ENCODE measurements around the gene SAT1. TPM values are rescaled to one million over a fixed set of nuclear protein-coding genes. Genes with fewer than 3 reads are reported as not detected.
A peak's percentile ranks its signal among the peaks of the same experiment; 100 is the strongest.

The SAT1 gene
- total RNA-seq, 1 donor from 2014 or later: 224 TPM

GRCh38 chrX:23803931-23804381 is 21.0 kb downstream of the SAT1 start:
- Histone ChIP-seq H3K4me2 (ENCODE audit: low read length) (peak overlapping the region; percentile 62), H3K79me2 (ENCODE audit: insufficient read depth, low read length) (no peaks in the 10 kb centered on the region), H3K27me3 (ENCODE audit: insufficient read depth, low read length) (no peaks in the 10 kb centered on the region), H3K27ac (ENCODE audit: low read depth, low read length) (peak overlapping the region; percentile 78), H3K36me3 (ENCODE audit: insufficient read depth, low read length) (no peaks in the 10 kb centered on the region), H3K9ac (ENCODE audit: low read length) (peak overlapping the region; percentile 72), H3K4me3 (ENCODE audit: insufficient read depth, low read depth, low read length) (no peak overlapping the region), H3K9me3 (ENCODE audit: insufficient read depth, low read depth, low read length) (no peaks in the 10 kb centered on the region), H2AFZ (ENCODE audit: low read depth, low read length) (no peak overlapping the region), H3K4me1 (ENCODE audit: insufficient read depth, low read length) (peaks cover 13% of the 10 kb centered on the region), H4K20me1 (ENCODE audit: insufficient read depth, low read length) (no peaks in the 10 kb centered on the region)
- peak; percentile 71 for FAIRE-seq
- no peaks in the 10 kb centered on the region for H3K27me3 Mint-ChIP-seq (ENCODE audit: low read depth, unreplicated experiment)
- DNase-seq (ENCODE audit: low read depth): peak; percentile 73
- no peaks in the 10 kb centered on the region for H3K36me3 Mint-ChIP-seq (ENCODE audit: low read depth, unreplicated experiment)
- H3K27ac Mint-ChIP-seq (ENCODE audit: unreplicated experiment): peak overlapping the region; percentile 87
- no peaks in the 10 kb centered on the region for H3K9me3 Mint-ChIP-seq (ENCODE audit: unreplicated experiment)
- H3K4me3 Mint-ChIP-seq (ENCODE audit: unreplicated experiment): peak overlapping the region; percentile 34
- TF ChIP-seq, protein P1, sequence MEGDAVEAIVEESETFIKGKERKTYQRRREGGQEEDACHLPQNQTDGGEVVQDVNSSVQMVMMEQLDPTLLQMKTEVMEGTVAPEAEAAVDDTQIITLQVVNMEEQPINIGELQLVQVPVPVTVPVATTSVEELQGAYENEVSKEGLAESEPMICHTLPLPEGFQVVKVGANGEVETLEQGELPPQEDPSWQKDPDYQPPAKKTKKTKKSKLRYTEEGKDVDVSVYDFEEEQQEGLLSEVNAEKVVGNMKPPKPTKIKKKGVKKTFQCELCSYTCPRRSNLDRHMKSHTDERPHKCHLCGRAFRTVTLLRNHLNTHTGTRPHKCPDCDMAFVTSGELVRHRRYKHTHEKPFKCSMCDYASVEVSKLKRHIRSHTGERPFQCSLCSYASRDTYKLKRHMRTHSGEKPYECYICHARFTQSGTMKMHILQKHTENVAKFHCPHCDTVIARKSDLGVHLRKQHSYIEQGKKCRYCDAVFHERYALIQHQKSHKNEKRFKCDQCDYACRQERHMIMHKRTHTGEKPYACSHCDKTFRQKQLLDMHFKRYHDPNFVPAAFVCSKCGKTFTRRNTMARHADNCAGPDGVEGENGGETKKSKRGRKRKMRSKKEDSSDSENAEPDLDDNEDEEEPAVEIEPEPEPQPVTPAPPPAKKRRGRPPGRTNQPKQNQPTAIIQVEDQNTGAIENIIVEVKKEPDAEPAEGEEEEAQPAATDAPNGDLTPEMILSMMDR (IDR thresholded peaks at IDR 0.05; ENCODE audit: insufficient read depth, low read depth, low read length): no peak
- no peak for TF ChIP-seq EZH2 (IDR thresholded peaks at IDR 0.05; ENCODE audit: insufficient read depth, low read length)
- peaks cover 20% of the 10 kb centered on the region for H3K4me1 Mint-ChIP-seq (ENCODE audit: low read depth, unreplicated experiment)

GRCh38 chrX:23804578-23804977 is 21.6 kb downstream of the SAT1 start:
- Mint-ChIP-seq H3K4me1 (ENCODE audit: low read depth, unreplicated experiment) (peaks cover 18% of the 10 kb centered on the region), H3K36me3 (ENCODE audit: low read depth, unreplicated experiment) (no peaks in the 10 kb centered on the region), H3K27me3 (ENCODE audit: low read depth, unreplicated experiment) (no peaks in the 10 kb centered on the region), H3K4me3 (ENCODE audit: unreplicated experiment) (no peak overlapping the region), H3K27ac (ENCODE audit: unreplicated experiment) (peak overlapping the region; percentile 87), H3K9me3 (ENCODE audit: unreplicated experiment) (no peaks in the 10 kb centered on the region)
- peak overlapping the region; percentile 78 for H3K27ac ChIP-seq (ENCODE audit: low read depth, low read length)
- FAIRE-seq (no peak), DNase-seq (ENCODE audit: low read depth) (no peak)
- H3K4me2 ChIP-seq (ENCODE audit: low read length): peak overlapping the region; percentile 62
- H3K9ac ChIP-seq (ENCODE audit: low read length): peak overlapping the region; percentile 72
- no peaks in the 10 kb centered on the region for H4K20me1 ChIP-seq (ENCODE audit: insufficient read depth, low read length)
- no peak overlapping the region for H2AFZ ChIP-seq (ENCODE audit: low read depth, low read length)
- H3K27me3 ChIP-seq (ENCODE audit: insufficient read depth, low read length): no peaks in the 10 kb centered on the region
- H3K4me3 ChIP-seq (ENCODE audit: insufficient read depth, low read depth, low read length): no peak overlapping the region
- peaks cover 13% of the 10 kb centered on the region for H3K4me1 ChIP-seq (ENCODE audit: insufficient read depth, low read length)
- no peaks in the 10 kb centered on the region for H3K36me3 ChIP-seq (ENCODE audit: insufficient read depth, low read length)
- no peaks in the 10 kb centered on the region for H3K9me3 ChIP-seq (ENCODE audit: insufficient read depth, low read depth, low read length)
- TF ChIP-seq, protein P1 (IDR thresholded peaks at IDR 0.05; ENCODE audit: insufficient read depth, low read depth, low read length): no peak
- no peak for TF ChIP-seq EZH2 (IDR thresholded peaks at IDR 0.05; ENCODE audit: insufficient read depth, low read length)
- no peaks in the 10 kb centered on the region for H3K79me2 ChIP-seq (ENCODE audit: insufficient read depth, low read length)

- Mint-ChIP-seq H3K27ac (ENCODE audit: unreplicated experiment) (no peak overlapping the region), H3K27me3 (ENCODE audit: low read depth, unreplicated experiment) (no peaks in the 10 kb centered on the region)
- FAIRE-seq: no peak
Observed at GRCh38 chrX:23805389-23805788, 22.4 kb downstream of the SAT1 start.

More at GRCh38 chrX:23805389-23805788, 22.4 kb downstream of the SAT1 start:
- Histone ChIP-seq H3K36me3 (ENCODE audit: insufficient read depth, low read length) (no peaks in the 10 kb centered on the region), H2AFZ (ENCODE audit: low read depth, low read length) (no peak overlapping the region), H3K79me2 (ENCODE audit: insufficient read depth, low read length) (no peaks in the 10 kb centered on the region), H3K9me3 (ENCODE audit: insufficient read depth, low read depth, low read length) (no peaks in the 10 kb centered on the region), H4K20me1 (ENCODE audit: insufficient read depth, low read length) (no peaks in the 10 kb centered on the region), H3K4me2 (ENCODE audit: low read length) (no peak overlapping the region), H3K9ac (ENCODE audit: low read length) (no peak overlapping the region), H3K4me3 (ENCODE audit: insufficient read depth, low read depth, low read length) (no peak overlapping the region), H3K4me1 (ENCODE audit: insufficient read depth, low read length) (peaks cover 13% of the 10 kb centered on the region), H3K27me3 (ENCODE audit: insufficient read depth, low read length) (no peaks in the 10 kb centered on the region), H3K27ac (ENCODE audit: low read depth, low read length) (no peak overlapping the region)
- Mint-ChIP-seq H3K4me3 (ENCODE audit: unreplicated experiment) (no peak overlapping the region), H3K4me1 (ENCODE audit: low read depth, unreplicated experiment) (peaks cover 18% of the 10 kb centered on the region), H3K9me3 (ENCODE audit: unreplicated experiment) (no peaks in the 10 kb centered on the region), H3K36me3 (ENCODE audit: low read depth, unreplicated experiment) (no peaks in the 10 kb centered on the region)
- TF ChIP-seq, protein P1 (IDR thresholded peaks at IDR 0.05; ENCODE audit: insufficient read depth, low read depth, low read length): no peak
- no peak for TF ChIP-seq EZH2 (IDR thresholded peaks at IDR 0.05; ENCODE audit: insufficient read depth, low read length)
- no peak for DNase-seq (ENCODE audit: low read depth)
